ENCODE measurements around the gene FUCA2.
"Not testable (repeated sequence)": the region's sequence is repeated elsewhere in the genome, so short reads cannot be mapped to it uniquely, and the experiment has no call there.

Gene FUCA2

DNA sequence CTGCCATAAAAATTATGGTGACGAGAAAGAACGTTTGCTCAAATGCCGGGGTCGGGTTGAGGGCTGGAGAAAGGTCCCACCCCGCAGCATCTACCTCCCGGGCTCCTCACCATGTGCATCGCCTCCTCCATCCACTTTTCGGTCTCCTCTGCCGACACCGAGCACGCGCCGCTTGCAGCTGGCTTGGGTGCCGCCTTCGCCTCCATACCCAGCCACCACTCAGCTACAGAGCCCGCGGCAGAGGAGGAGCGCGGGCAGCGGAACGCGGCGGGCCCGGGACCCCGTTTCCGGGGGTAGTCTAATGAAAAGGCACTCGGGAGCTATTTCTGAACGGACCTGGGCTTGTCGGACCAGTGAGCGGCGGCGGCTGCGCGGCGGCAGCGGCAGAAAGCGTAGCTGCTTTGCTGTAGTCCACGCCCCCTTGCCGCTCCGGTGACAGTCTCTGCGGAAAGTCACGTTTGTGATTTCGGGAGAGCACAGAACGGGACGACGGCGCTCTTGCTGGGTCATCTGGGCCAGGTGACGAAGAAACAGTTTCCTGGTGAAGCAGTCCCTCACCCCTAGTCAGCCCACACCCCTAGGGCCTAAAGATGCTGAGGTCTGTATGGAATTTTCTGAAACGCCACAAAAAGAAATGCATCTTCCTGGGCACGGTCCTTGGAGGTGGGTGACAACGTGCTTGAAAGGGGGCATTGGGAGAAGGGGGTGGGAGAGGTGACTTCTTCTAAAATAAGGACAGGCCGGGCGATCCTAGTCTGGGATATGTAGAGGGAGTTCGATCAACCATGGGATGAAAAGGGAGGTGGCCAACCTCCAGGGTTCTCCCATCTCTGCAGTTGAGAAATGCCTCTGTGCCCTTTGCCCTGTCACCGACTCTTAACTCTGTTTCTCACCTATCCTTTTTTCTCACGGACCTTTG is 60.8 kb downstream of the FUCA2 start, which contains the start of the genes ADAT2 and PEX3:
ADAT2 (minus strand) TSS at position 243 of the 919 bp plus-strand sequence; CDS start at position 206, 37 bp downstream.
PEX3 (plus strand) TSS at position 353 of the 919 bp plus-strand sequence; CDS start at position 591, 238 bp downstream.
- Histone ChIP-seq H2BK5ac (ENCODE audit: low read length) (no peak within 1 kb of the TSS), H3K79me2 (ENCODE audit: control insufficient read depth, insufficient read depth, low read length) (peaks cover 3% of the 10 kb centered on the region), H2BK120ac (ENCODE audit: low read depth, low read length) (no peak within 1 kb of the TSS), H2AK5ac (ENCODE audit: low read length) (no peak within 1 kb of the TSS), H4K8ac (ENCODE audit: low read depth, low read length) (peak within 1 kb of the TSS; percentile 16), H3K18ac (ENCODE audit: low read length) (peak within 1 kb of the TSS; percentile 61), H3K79me1 (ENCODE audit: low read length) (peaks cover 5% of the 10 kb centered on the region), H3K4ac (ENCODE audit: low read depth, low read length) (no peak within 1 kb of the TSS), H3K4me1 (ENCODE audit: control insufficient read depth, low read depth, low read length) (no peaks in the 10 kb centered on the region), H3K4me2 (ENCODE audit: low read length) (peak within 1 kb of the TSS; percentile 98), H3K56ac (ENCODE audit: low read length) (peak within 1 kb of the TSS; percentile 95), H3K27me3 (ENCODE audit: insufficient read depth, low read length, poor library complexity) (no peaks in the 10 kb centered on the region), H4K5ac (ENCODE audit: low read length) (peak within 1 kb of the TSS; percentile 86), H3K9ac (ENCODE audit: low read length) (peak within 1 kb of the TSS; percentile 95), H2BK15ac (replicated peaks; ENCODE audit: low read depth) (no peak within 1 kb of the TSS), H3K36me3 (ENCODE audit: control insufficient read depth, insufficient read depth, low read length) (no peaks in the 10 kb centered on the region), H3K27ac (ENCODE audit: low read depth, low read length) (no peak within 1 kb of the TSS), H3K4me3 (ENCODE audit: low read length) (peak within 1 kb of the TSS; percentile 97), H3K23ac (ENCODE audit: low read length) (no peak within 1 kb of the TSS)
- DNase-seq, result peak; percentile 97
- WGBS (ENCODE audit: extremely low coverage, insufficient coverage, low lambda C conversion rate), result no CpG with 5 or more reads among the region's 56 CpGs

DNA sequence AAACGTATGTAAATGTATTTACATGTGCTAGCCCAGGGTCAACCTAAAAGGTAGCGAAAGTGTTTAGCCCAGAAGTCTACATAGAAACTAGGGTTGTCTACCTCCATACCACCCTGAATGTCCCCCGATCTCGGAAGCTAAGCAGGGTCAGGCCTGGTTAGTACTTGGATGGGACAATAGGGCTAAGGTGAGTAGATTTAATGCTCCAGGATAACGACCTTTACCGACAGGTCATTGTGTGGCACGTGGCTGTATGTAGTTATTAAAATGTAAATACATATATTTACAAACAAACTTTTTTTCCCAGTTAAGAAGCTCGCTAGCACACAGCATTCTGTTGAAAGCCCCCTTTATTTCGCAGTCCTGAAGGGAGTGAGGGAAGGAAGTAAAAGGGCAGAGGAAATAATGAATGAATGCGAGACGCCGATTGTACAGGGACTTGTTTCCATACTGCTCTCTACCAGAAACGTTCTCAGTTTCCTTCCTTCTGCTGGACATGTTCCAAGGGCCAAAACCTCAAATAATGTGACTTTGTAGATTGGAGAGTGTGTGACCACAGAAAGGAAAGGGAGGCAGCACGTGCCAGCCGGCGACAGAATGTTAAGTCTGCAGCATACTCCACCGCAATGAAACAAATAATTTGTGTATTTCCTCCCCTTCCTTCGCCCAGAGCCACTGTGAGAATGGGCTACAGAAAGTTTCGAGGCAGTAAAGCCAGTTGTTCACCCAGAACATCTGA is 61.6 kb downstream of the FUCA2 start:
- H3K79me2 ChIP-seq (ENCODE audit: control insufficient read depth, insufficient read depth, low read length), result peaks cover 3% of the 10 kb centered on the region
- H3K4ac ChIP-seq (ENCODE audit: low read depth, low read length), result no peak overlapping the region
- no peak overlapping the region for H4K8ac ChIP-seq (ENCODE audit: low read depth, low read length)
- H4K5ac ChIP-seq (ENCODE audit: low read length), result peak overlapping the region; percentile 86
- peak; percentile 41 for DNase-seq
- WGBS (ENCODE audit: extremely low coverage, insufficient coverage, low lambda C conversion rate), result no CpG with 5 or more reads among the region's 19 CpGs
- peak overlapping the region; percentile 95 for H3K56ac ChIP-seq (ENCODE audit: low read length)
- H3K27ac ChIP-seq (ENCODE audit: low read depth, low read length), result no peak overlapping the region
- H3K4me3 ChIP-seq (ENCODE audit: low read length), result peak overlapping the region; percentile 97
- H3K18ac ChIP-seq (ENCODE audit: low read length), result peak overlapping the region; percentile 61
- H3K4me1 ChIP-seq (ENCODE audit: control insufficient read depth, low read depth, low read length), result no peaks in the 10 kb centered on the region
- no peak overlapping the region for H2BK15ac ChIP-seq (replicated peaks; ENCODE audit: low read depth)
- peak overlapping the region; percentile 98 for H3K4me2 ChIP-seq (ENCODE audit: low read length)
- peaks cover 5% of the 10 kb centered on the region for H3K79me1 ChIP-seq (ENCODE audit: low read length)
- peak overlapping the region; percentile 95 for H3K9ac ChIP-seq (ENCODE audit: low read length)
- H2AK5ac ChIP-seq (ENCODE audit: low read length), result no peak overlapping the region
- no peaks in the 10 kb centered on the region for H3K36me3 ChIP-seq (ENCODE audit: control insufficient read depth, insufficient read depth, low read length)
- H2BK5ac ChIP-seq (ENCODE audit: low read length), result no peak overlapping the region
- H3K27me3 ChIP-seq (ENCODE audit: insufficient read depth, low read length, poor library complexity), result no peaks in the 10 kb centered on the region
- no peak overlapping the region for H2BK120ac ChIP-seq (ENCODE audit: low read depth, low read length)
- no peak overlapping the region for H3K23ac ChIP-seq (ENCODE audit: low read length)

DNA sequence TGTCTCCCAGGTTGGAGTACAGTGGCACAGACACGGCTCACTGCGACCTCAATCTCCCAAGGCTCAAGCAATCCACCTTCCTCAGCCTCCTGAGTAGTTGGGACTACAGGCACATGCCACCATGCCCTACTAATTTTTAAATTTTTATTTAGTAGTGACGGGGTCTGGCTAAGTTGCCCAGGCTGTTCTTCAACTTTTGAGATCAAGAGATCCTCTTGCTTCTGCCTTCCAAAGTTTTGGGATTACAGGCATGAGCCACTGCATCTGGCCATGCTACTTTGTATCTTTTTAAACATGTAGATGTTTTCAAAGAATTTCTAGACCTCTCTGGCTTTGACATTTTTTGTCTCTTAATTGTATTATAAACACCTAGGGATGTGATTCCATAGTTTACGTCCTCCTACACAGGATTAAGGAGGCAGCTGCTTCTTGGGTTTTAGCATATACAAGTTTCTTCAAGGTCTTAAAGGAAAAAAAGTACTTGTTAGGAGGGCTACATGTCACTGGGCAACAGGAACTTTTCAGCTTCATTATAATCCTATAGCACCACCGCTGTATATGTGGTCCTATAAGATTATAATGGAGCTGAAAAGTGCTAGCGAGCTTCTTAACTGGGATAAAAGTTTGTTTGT is 62.3 kb downstream of the FUCA2 start:
- Histone ChIP-seq H3K27me3 (ENCODE audit: insufficient read depth, low read length, poor library complexity) (no peaks in the 10 kb centered on the region), H3K79me1 (ENCODE audit: low read length) (peaks cover 5% of the 10 kb centered on the region), H4K8ac (ENCODE audit: low read depth, low read length) (no peak overlapping the region), H3K4me3 (ENCODE audit: low read length) (no peak overlapping the region), H3K4me2 (ENCODE audit: low read length) (peak overlapping the region; percentile 98), H4K5ac (ENCODE audit: low read length) (no peak overlapping the region), H2BK5ac (ENCODE audit: low read length) (no peak overlapping the region), H3K4me1 (ENCODE audit: control insufficient read depth, low read depth, low read length) (no peaks in the 10 kb centered on the region), H3K79me2 (ENCODE audit: control insufficient read depth, insufficient read depth, low read length) (peaks cover 3% of the 10 kb centered on the region), H3K4ac (ENCODE audit: low read depth, low read length) (no peak overlapping the region), H3K36me3 (ENCODE audit: control insufficient read depth, insufficient read depth, low read length) (no peaks in the 10 kb centered on the region), H3K23ac (ENCODE audit: low read length) (no peak overlapping the region), H3K56ac (ENCODE audit: low read length) (peak overlapping the region; percentile 95), H3K27ac (ENCODE audit: low read depth, low read length) (no peak overlapping the region), H2BK15ac (replicated peaks; ENCODE audit: low read depth) (no peak overlapping the region), H2AK5ac (ENCODE audit: low read length) (no peak overlapping the region), H3K9ac (ENCODE audit: low read length) (peak overlapping the region; percentile 95), H2BK120ac (ENCODE audit: low read depth, low read length) (no peak overlapping the region), H3K18ac (ENCODE audit: low read length) (no peak overlapping the region)
- no peak for DNase-seq
- no CpG with 5 or more reads among the region's 6 CpGs for WGBS (ENCODE audit: extremely low coverage, insufficient coverage, low lambda C conversion rate)

DNA sequence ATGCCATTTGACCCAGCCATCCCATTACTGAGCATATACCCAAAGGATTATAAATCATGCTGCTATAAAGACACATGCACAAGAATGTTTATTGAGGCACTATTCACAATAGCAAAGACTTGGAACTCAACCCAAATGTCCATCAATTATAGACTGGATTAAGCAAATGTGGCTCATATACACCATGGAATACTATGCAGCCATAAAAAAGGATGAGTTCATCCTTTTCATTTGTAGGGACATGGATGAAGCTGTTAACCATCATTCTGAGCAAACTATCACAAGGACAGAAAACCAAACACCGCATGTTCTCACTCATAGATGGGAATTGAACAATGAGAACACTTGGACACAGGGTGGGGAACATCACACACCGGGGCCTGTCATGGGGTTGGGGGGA is 63.7 kb downstream of the FUCA2 start:
- H3K18ac ChIP-seq (ENCODE audit: low read length); H3K9ac ChIP-seq (ENCODE audit: low read length); H3K23ac ChIP-seq (ENCODE audit: low read length); DNase-seq; H3K4ac ChIP-seq (ENCODE audit: low read depth, low read length); H3K27me3 ChIP-seq (ENCODE audit: insufficient read depth, low read length, poor library complexity); H2AK5ac ChIP-seq (ENCODE audit: low read length); H3K79me2 ChIP-seq (ENCODE audit: control insufficient read depth, insufficient read depth, low read length); H2BK120ac ChIP-seq (ENCODE audit: low read depth, low read length); H3K27ac ChIP-seq (ENCODE audit: low read depth, low read length); H4K8ac ChIP-seq (ENCODE audit: low read depth, low read length); H3K56ac ChIP-seq (ENCODE audit: low read length); H3K4me2 ChIP-seq (ENCODE audit: low read length); H2BK15ac ChIP-seq (replicated peaks; ENCODE audit: low read depth); H3K4me3 ChIP-seq (ENCODE audit: low read length); H4K5ac ChIP-seq (ENCODE audit: low read length); H3K79me1 ChIP-seq (ENCODE audit: low read length); H3K36me3 ChIP-seq (ENCODE audit: control insufficient read depth, insufficient read depth, low read length); H2BK5ac ChIP-seq (ENCODE audit: low read length); H3K4me1 ChIP-seq (ENCODE audit: control insufficient read depth, low read depth, low read length): not testable (repeated sequence)
- no CpG with 5 or more reads among the region's 2 CpGs for WGBS (ENCODE audit: extremely low coverage, insufficient coverage, low lambda C conversion rate)
